ENCODE data around the gene ZFPM1. TPM values are rescaled to one million over a fixed set of nuclear protein-coding genes. Genes with fewer than 3 reads are reported as not detected.
"Not testable (repeated sequence)": the region's sequence is repeated elsewhere in the genome, so short reads cannot be mapped to it uniquely, and the experiment has no call there.

ZFPM1 gene
- total RNA-seq, 1 donor from 2014 or later: 5.7 TPM

GRCh38 chr16:88484505-88485365, 31.7 kb downstream of the ZFPM1 start:
- no peaks in the 10 kb centered on the region for H3K4me1 Mint-ChIP-seq (ENCODE audit: unreplicated experiment)
- no peak overlapping the region for H3K4me3 Mint-ChIP-seq (ENCODE audit: unreplicated experiment)
- H3K9me3 Mint-ChIP-seq (ENCODE audit: unreplicated experiment): no peaks in the 10 kb centered on the region
- TF ChIP-seq CTCF (IDR thresholded peaks at IDR 0.05): no peak
- no peak overlapping the region for H3K27ac Mint-ChIP-seq (ENCODE audit: unreplicated experiment)
- no peak for DNase-seq (ENCODE audit: extremely low spot score, unreplicated experiment)
- H3K27me3 Mint-ChIP-seq (ENCODE audit: unreplicated experiment): no peaks in the 10 kb centered on the region
- no peaks in the 10 kb centered on the region for H3K36me3 Mint-ChIP-seq (ENCODE audit: unreplicated experiment)

- not testable (repeated sequence) for H3K27ac Mint-ChIP-seq (ENCODE audit: unreplicated experiment); H3K9me3 Mint-ChIP-seq (ENCODE audit: unreplicated experiment); H3K4me3 Mint-ChIP-seq (ENCODE audit: unreplicated experiment); DNase-seq (ENCODE audit: extremely low spot score, unreplicated experiment); H3K36me3 Mint-ChIP-seq (ENCODE audit: unreplicated experiment); H3K27me3 Mint-ChIP-seq (ENCODE audit: unreplicated experiment); H3K4me1 Mint-ChIP-seq (ENCODE audit: unreplicated experiment)
Observed at GRCh38 chr16:88485366-88485741, 32.3 kb downstream of the ZFPM1 start.

- DNase-seq (ENCODE audit: extremely low spot score, unreplicated experiment): no peak
- H3K4me1 Mint-ChIP-seq (ENCODE audit: unreplicated experiment): no peaks in the 10 kb centered on the region
- H3K4me3 Mint-ChIP-seq (ENCODE audit: unreplicated experiment): no peak overlapping the region
- no peak for TF ChIP-seq CTCF (IDR thresholded peaks at IDR 0.05)
- no peaks in the 10 kb centered on the region for H3K9me3 Mint-ChIP-seq (ENCODE audit: unreplicated experiment)
- no peaks in the 10 kb centered on the region for H3K36me3 Mint-ChIP-seq (ENCODE audit: unreplicated experiment)
- H3K27me3 Mint-ChIP-seq (ENCODE audit: unreplicated experiment): no peaks in the 10 kb centered on the region
- no peak overlapping the region for H3K27ac Mint-ChIP-seq (ENCODE audit: unreplicated experiment)
Observed at GRCh38 chr16:88486398-88487123, 33.5 kb downstream of the ZFPM1 start.

GRCh38 chr16:88487124-88487432, 34.0 kb downstream of the ZFPM1 start:
- DNase-seq (ENCODE audit: extremely low spot score, unreplicated experiment): no peak
- H3K36me3 Mint-ChIP-seq (ENCODE audit: unreplicated experiment): no peaks in the 10 kb centered on the region
- H3K27ac Mint-ChIP-seq (ENCODE audit: unreplicated experiment): no peak overlapping the region
- no peaks in the 10 kb centered on the region for H3K9me3 Mint-ChIP-seq (ENCODE audit: unreplicated experiment)
- H3K4me3 Mint-ChIP-seq (ENCODE audit: unreplicated experiment): no peak overlapping the region
- no peaks in the 10 kb centered on the region for H3K4me1 Mint-ChIP-seq (ENCODE audit: unreplicated experiment)
- H3K27me3 Mint-ChIP-seq (ENCODE audit: unreplicated experiment): no peaks in the 10 kb centered on the region
- TF ChIP-seq CTCF (IDR thresholded peaks at IDR 0.05): no peak

- Mint-ChIP-seq H3K27me3 (ENCODE audit: unreplicated experiment) (no peaks in the 10 kb centered on the region), H3K4me3 (ENCODE audit: unreplicated experiment) (no peak overlapping the region), H3K4me1 (ENCODE audit: unreplicated experiment) (no peaks in the 10 kb centered on the region), H3K36me3 (ENCODE audit: unreplicated experiment) (no peaks in the 10 kb centered on the region), H3K27ac (ENCODE audit: unreplicated experiment) (no peak overlapping the region), H3K9me3 (ENCODE audit: unreplicated experiment) (no peaks in the 10 kb centered on the region)
- no peak for TF ChIP-seq CTCF (IDR thresholded peaks at IDR 0.05)
- no peak for DNase-seq (ENCODE audit: extremely low spot score, unreplicated experiment)
Observed at GRCh38 chr16:88487920-88488851, 35.1 kb downstream of the ZFPM1 start.

All from osteocyte (in vitro differentiated cells).